ENCODE data around the gene RBBP6. TPM values are rescaled to one million over a fixed set of nuclear protein-coding genes. Genes with fewer than 3 reads are reported as not detected.

Gene RBBP6
- total RNA-seq, 1 experiment from 2014 or later: 54.8 TPM

DNA sequence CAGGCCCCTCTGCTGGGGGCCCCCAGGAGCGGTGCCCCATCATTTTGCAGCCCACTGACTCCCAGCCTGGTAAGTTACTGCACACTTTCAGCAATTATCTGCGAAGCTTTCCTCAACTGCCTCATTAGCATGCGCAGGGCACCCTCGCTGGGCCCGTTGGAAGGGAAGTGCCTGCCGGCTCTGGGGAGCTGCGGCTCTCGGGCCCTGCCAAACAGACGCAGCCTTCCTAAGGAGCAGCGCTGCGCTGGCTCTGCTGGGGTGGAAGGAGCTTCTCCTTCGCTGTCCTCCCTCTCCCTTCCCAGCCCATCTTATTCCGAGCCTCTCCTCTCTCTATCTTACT is 71.0 kb downstream of the RBBP6 start:
- H3K27ac Mint-ChIP-seq: peak overlapping the region in 2 of 3 experiments; percentile 30 to 75; a peak in 2 of 7 replicates

More for the DNA sequence above, 71.0 kb downstream of the RBBP6 start:
- Histone ChIP-seq H3K27ac (ENCODE audit: insufficient read length, low read depth, low read length) (no peak overlapping the region), H4K8ac (replicated peaks; ENCODE audit: insufficient read length, low read depth, low read length) (no peak overlapping the region), H4K5ac (ENCODE audit: insufficient read length, low read depth, low read length) (no peak overlapping the region), H4K91ac (ENCODE audit: insufficient read length, low read depth, low read length) (no peak overlapping the region), H3K56ac (ENCODE audit: insufficient read length, low read depth, low read length) (no peak overlapping the region), H3K4me1 (ENCODE audit: insufficient read depth, low read length) (no peaks in the 10 kb centered on the region), H2BK12ac (ENCODE audit: insufficient read length, low read depth, low read length) (no peak overlapping the region), H3K79me2 (ENCODE audit: insufficient read depth, low read length) (no peaks in the 10 kb centered on the region), H4K20me1 (ENCODE audit: control insufficient read depth, insufficient read depth, insufficient read length) (no peaks in the 10 kb centered on the region), H3K79me1 (ENCODE audit: insufficient read depth, low read depth, low read length, poor library complexity, severe bottlenecking) (no peaks in the 10 kb centered on the region), H3K18ac (ENCODE audit: insufficient read length, low read depth, low read length) (peak overlapping the region; percentile 54), H3K9me3 (ENCODE audit: control insufficient read depth, low read depth, low read length) (no peaks in the 10 kb centered on the region), H3K23ac (ENCODE audit: insufficient read length, low read depth, low read length) (no peak overlapping the region), H3K23me2 (ENCODE audit: insufficient read length, low read depth, low read length, poor library complexity, severe bottlenecking) (peaks cover 4% of the 10 kb centered on the region), H2BK20ac (ENCODE audit: low read depth, low read length, poor library complexity, severe bottlenecking) (no peak overlapping the region), H2AK5ac (ENCODE audit: insufficient read length, low read length) (no peak overlapping the region), H3K4me2 (ENCODE audit: insufficient read depth, insufficient read length, low read length) (peak overlapping the region; percentile 60), H3K4ac (ENCODE audit: low read depth, low read length) (no peak overlapping the region), H2BK5ac (ENCODE audit: insufficient read length, low read length) (no peak overlapping the region), H3T11ph (ENCODE audit: low read length) (no peak overlapping the region), H2BK120ac (ENCODE audit: low read depth, low read length, poor library complexity, severe bottlenecking) (no peak overlapping the region), H2AFZ (ENCODE audit: low read length) (peak overlapping the region; percentile 9), H3K9ac (ENCODE audit: extremely low read depth, insufficient read length, low read length) (peak overlapping the region; percentile 8), H3K27me3 (ENCODE audit: insufficient read depth, low read length) (no peaks in the 10 kb centered on the region), H2BK15ac (ENCODE audit: low read depth, low read length) (no peak overlapping the region), H3K14ac (ENCODE audit: insufficient read depth, low read length) (peak overlapping the region; percentile 4; the same call in 1 of the 2 replicates)
- peak overlapping the region; percentile 70 to 84 for H3K4me3 Mint-ChIP-seq
- peaks cover 59% of the 10 kb centered on the region for H3K27me3 Mint-ChIP-seq (ENCODE audit: low read depth)
- no peaks in the 10 kb centered on the region for H3K36me3 Mint-ChIP-seq (ENCODE audit: insufficient read depth in 1 of 3, low read depth in 3 of 3)
- peaks cover 18 to 25% of the 10 kb centered on the region in 2 experiments for H3K4me1 Mint-ChIP-seq
- DNase-seq: peak; percentile 55
- TF ChIP-seq, protein P1, sequence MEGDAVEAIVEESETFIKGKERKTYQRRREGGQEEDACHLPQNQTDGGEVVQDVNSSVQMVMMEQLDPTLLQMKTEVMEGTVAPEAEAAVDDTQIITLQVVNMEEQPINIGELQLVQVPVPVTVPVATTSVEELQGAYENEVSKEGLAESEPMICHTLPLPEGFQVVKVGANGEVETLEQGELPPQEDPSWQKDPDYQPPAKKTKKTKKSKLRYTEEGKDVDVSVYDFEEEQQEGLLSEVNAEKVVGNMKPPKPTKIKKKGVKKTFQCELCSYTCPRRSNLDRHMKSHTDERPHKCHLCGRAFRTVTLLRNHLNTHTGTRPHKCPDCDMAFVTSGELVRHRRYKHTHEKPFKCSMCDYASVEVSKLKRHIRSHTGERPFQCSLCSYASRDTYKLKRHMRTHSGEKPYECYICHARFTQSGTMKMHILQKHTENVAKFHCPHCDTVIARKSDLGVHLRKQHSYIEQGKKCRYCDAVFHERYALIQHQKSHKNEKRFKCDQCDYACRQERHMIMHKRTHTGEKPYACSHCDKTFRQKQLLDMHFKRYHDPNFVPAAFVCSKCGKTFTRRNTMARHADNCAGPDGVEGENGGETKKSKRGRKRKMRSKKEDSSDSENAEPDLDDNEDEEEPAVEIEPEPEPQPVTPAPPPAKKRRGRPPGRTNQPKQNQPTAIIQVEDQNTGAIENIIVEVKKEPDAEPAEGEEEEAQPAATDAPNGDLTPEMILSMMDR (conservative IDR thresholded peaks at IDR 0.05): no peak
- H3K9me3 Mint-ChIP-seq: no peaks in the 10 kb centered on the region
- no CpG with 5 or more reads among the region's 13 CpGs for WGBS (ENCODE audit: extremely low coverage, insufficient read length, low lambda C conversion rate)

Data from H9 (cell line).